Measurements from ENCODE around the gene LRRC72. TPM values are rescaled to one million over a fixed set of nuclear protein-coding genes. Genes with fewer than 3 reads are reported as not detected.
"Not testable (repeated sequence)": the region's sequence is repeated elsewhere in the genome, so short reads cannot be mapped to it uniquely, and the experiment has no call there.

The LRRC72 gene
- total and polyA plus RNA-seq, 4 donors, result 0.17 TPM; not detected in 3

DNA sequence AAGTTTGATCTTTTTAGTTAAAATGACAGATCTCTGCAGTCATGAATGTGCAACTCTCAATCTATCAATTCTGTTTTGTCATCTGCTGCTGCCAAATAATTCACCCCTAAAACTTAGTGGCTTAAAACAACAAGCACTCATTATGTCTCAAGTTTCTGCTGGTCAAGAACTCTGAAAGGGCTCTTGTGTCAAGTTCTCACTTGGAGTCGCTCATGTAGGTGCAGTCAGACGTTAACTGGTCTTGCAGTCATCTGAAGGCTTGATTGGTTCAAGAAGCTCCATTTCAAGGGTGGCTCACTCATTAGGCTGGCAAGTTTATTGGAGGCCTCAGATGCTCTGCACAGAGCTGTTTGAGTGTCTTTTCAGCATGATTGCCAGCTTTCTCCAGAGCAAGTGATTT is 28.5 kb upstream of the LRRC72 start:
- Histone ChIP-seq H3K36me3 (ENCODE audit: control insufficient read depth, insufficient read depth, low read length) (no peaks in the 10 kb centered on the region), H3K9me3 (ENCODE audit: control insufficient read depth, insufficient read depth, low read length) (no peaks in the 10 kb centered on the region), H3K4me3 (ENCODE audit: low read depth, low read length) (no peak overlapping the region), H3K4me1 (ENCODE audit: control insufficient read depth, insufficient read depth, low read length) (peaks cover 2% of the 10 kb centered on the region), H3K27ac (ENCODE audit: low read depth, low read length) (no peak overlapping the region), H3K27me3 (ENCODE audit: control insufficient read depth, insufficient read depth, low read length) (no peaks in the 10 kb centered on the region)
- no peak for DNase-seq (ENCODE audit: low read depth in 4 of 6, low spot score in 6 of 6)
- 79% methylated on average over 2 of the region's 2 CpGs for WGBS (ENCODE audit: insufficient coverage)

DNA sequence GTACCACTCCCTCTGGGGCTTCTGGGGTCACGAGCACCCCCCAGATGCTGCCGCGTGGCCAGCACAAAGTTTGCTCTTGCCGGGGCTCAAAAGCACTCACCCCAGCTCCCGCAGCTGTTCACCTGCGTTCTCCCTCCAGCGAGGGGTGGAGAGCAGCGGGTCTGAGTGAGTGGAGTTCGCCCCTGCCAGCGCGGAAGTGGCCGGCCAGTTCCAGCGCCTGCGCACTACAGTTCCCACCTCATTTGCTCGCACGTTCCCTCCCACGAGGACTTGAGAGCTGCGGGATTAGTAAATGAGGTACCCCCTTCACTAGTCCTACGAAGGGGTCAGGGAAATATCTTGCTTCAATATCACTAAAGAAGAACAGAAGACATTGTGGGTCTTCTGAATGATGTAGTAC is 24.3 kb upstream of the LRRC72 start:
- Histone ChIP-seq H3K4me1 (ENCODE audit: control insufficient read depth, insufficient read depth, low read length) (no peaks in the 10 kb centered on the region), H3K27me3 (ENCODE audit: control insufficient read depth, insufficient read depth, low read length) (no peaks in the 10 kb centered on the region), H3K36me3 (ENCODE audit: control insufficient read depth, insufficient read depth, low read length) (no peaks in the 10 kb centered on the region), H3K4me3 (ENCODE audit: low read depth, low read length) (no peak overlapping the region), H3K9me3 (ENCODE audit: control insufficient read depth, insufficient read depth, low read length) (no peaks in the 10 kb centered on the region), H3K27ac (ENCODE audit: low read depth, low read length) (no peak overlapping the region)
- DNase-seq (ENCODE audit: low read depth in 4 of 6, low spot score in 6 of 6), result no peak
- WGBS (ENCODE audit: insufficient coverage), result 98% methylated on average over 13 of the region's 19 CpGs

DNA sequence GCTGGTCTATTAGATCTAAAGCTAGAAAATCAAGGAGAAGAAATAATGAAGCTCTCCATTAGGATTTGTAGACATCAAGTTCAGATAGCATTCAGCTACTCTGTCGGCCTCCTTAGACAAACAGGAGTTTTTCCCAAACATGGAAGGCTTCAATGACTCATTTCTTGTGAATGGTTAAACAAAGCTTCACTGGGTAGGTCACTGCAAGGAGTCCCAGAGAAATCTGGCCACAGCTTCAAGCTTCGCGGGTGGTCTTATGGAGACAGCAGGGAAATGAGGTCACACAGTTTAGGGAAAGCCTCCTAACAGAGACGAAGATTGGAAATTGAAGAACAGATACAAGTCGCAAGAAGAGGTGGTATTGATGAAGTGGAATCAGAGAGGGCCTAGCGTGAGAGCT is 22.6 kb upstream of the LRRC72 start:
- Histone ChIP-seq H3K9me3 (ENCODE audit: control insufficient read depth, insufficient read depth, low read length) (no peaks in the 10 kb centered on the region), H3K4me1 (ENCODE audit: control insufficient read depth, insufficient read depth, low read length) (no peaks in the 10 kb centered on the region), H3K27ac (ENCODE audit: low read depth, low read length) (no peak overlapping the region), H3K4me3 (ENCODE audit: low read depth, low read length) (no peak overlapping the region), H3K27me3 (ENCODE audit: control insufficient read depth, insufficient read depth, low read length) (no peaks in the 10 kb centered on the region), H3K36me3 (ENCODE audit: control insufficient read depth, insufficient read depth, low read length) (no peaks in the 10 kb centered on the region)
- WGBS (ENCODE audit: insufficient coverage), result 93% methylated on average over 5 of the region's 6 CpGs
- no peak for DNase-seq (ENCODE audit: low read depth in 4 of 6, low spot score in 6 of 6)

DNA sequence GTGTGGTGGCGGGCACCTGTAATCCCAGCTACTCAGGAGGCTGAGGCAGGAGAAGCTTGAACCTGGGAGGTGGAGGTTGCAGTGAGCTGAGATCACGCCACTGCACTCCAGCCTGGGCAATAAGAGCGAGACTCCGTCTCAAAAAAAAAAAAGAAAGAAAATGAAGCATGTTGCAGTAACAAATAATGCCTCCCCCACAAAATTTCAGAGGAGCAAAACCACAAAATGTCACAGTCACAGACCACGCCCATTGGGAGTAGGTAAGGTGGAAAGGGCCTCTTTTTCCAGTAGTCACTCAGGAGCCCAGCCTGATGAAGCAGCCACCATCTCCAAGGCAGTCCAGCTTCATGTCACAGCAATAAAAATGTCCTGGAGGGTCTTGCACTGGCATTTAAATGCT is 20.2 kb upstream of the LRRC72 start:
- not testable (repeated sequence) for H3K27ac ChIP-seq (ENCODE audit: low read depth, low read length); H3K4me3 ChIP-seq (ENCODE audit: low read depth, low read length); H3K36me3 ChIP-seq (ENCODE audit: control insufficient read depth, insufficient read depth, low read length); H3K9me3 ChIP-seq (ENCODE audit: control insufficient read depth, insufficient read depth, low read length); DNase-seq (ENCODE audit: low read depth in 4 of 6, low spot score in 6 of 6); H3K4me1 ChIP-seq (ENCODE audit: control insufficient read depth, insufficient read depth, low read length); H3K27me3 ChIP-seq (ENCODE audit: control insufficient read depth, insufficient read depth, low read length)
- 83% methylated on average over 2 of the region's 5 CpGs for WGBS (ENCODE audit: insufficient coverage)

DNA sequence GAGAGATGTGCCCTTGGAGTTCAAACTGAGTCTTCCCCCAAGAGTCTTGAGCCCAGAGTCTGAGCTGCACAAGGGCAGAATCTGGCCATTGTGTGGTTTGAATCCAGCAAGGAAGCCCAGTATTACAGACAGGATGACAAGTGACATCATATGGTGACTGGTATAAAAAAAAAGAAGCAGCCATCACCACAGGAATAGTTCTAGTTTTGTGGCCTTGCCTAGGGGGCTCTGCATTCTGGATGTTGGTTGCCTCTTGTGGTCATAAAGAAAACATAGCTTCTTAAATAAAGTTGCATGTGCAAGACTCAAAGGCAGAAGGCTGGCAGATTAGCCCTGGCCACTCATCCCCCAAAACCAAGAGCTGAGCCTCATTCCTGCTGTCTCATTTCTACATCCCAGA is 16.8 kb upstream of the LRRC72 start:
- H3K4me1 ChIP-seq (ENCODE audit: control insufficient read depth, insufficient read depth, low read length), result no peaks in the 10 kb centered on the region
- H3K27ac ChIP-seq (ENCODE audit: low read depth, low read length), result no peak overlapping the region
- H3K4me3 ChIP-seq (ENCODE audit: low read depth, low read length), result no peak overlapping the region
- H3K27me3 ChIP-seq (ENCODE audit: control insufficient read depth, insufficient read depth, low read length), result no peaks in the 10 kb centered on the region
- no peaks in the 10 kb centered on the region for H3K36me3 ChIP-seq (ENCODE audit: control insufficient read depth, insufficient read depth, low read length)
- no peaks in the 10 kb centered on the region for H3K9me3 ChIP-seq (ENCODE audit: control insufficient read depth, insufficient read depth, low read length)
- no peak for DNase-seq (ENCODE audit: low read depth in 4 of 6, low spot score in 6 of 6)

DNA sequence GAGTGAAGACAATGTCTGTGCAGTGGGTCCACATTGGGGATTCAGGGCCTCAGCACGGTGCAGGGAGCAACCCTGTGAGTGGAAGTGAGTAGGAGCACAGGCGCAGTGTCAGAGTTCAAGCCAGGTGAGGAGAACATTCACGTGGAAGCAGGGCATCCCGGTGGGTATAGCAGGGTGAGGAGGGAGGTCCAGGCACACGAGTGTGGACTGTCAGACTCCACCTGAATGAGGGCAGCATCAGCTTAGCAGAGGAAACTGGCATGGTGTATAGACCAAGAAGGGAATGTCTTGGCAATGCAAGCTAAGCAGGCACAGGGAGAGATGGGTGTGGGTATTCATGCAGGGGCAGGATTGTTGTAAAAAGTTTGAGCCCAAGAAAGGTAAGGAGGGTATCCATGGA is 15.3 kb upstream of the LRRC72 start:
- H3K9me3 ChIP-seq (ENCODE audit: control insufficient read depth, insufficient read depth, low read length), result no peaks in the 10 kb centered on the region
- no peaks in the 10 kb centered on the region for H3K27me3 ChIP-seq (ENCODE audit: control insufficient read depth, insufficient read depth, low read length)
- WGBS (ENCODE audit: insufficient coverage), result 89% methylated on average over 5 of the region's 5 CpGs
- H3K4me1 ChIP-seq (ENCODE audit: control insufficient read depth, insufficient read depth, low read length), result no peaks in the 10 kb centered on the region
- H3K4me3 ChIP-seq (ENCODE audit: low read depth, low read length), result no peak overlapping the region
- H3K27ac ChIP-seq (ENCODE audit: low read depth, low read length), result no peak overlapping the region
- DNase-seq (ENCODE audit: low read depth in 4 of 6, low spot score in 6 of 6), result no peak
- no peaks in the 10 kb centered on the region for H3K36me3 ChIP-seq (ENCODE audit: control insufficient read depth, insufficient read depth, low read length)

DNA sequence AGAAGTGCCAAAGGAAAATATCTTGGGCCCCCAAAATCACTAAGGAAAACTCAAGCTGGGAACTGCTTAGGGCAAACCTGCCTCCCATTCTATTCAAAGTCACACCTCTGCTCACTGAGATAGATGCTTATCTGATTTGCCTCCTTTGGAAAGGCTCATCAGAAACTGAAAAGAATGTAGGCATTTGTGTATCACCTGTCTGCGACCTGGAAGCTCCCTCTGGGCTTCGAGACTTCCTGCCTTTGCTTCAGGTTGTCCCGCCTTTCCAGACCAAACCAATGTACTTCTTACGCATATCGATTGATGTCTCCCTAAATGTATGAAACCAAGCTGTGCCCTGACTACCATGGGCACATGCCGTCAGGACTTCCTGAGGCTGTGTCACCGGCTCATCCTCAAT is 14.5 kb upstream of the LRRC72 start:
- 93% methylated on average over 7 of the region's 7 CpGs for WGBS (ENCODE audit: insufficient coverage)
- no peaks in the 10 kb centered on the region for H3K27me3 ChIP-seq (ENCODE audit: control insufficient read depth, insufficient read depth, low read length)
- H3K9me3 ChIP-seq (ENCODE audit: control insufficient read depth, insufficient read depth, low read length), result no peaks in the 10 kb centered on the region
- no peak overlapping the region for H3K4me3 ChIP-seq (ENCODE audit: low read depth, low read length)
- no peak overlapping the region for H3K27ac ChIP-seq (ENCODE audit: low read depth, low read length)
- no peaks in the 10 kb centered on the region for H3K36me3 ChIP-seq (ENCODE audit: control insufficient read depth, insufficient read depth, low read length)
- H3K4me1 ChIP-seq (ENCODE audit: control insufficient read depth, insufficient read depth, low read length), result no peaks in the 10 kb centered on the region
- DNase-seq (ENCODE audit: low read depth in 4 of 6, low spot score in 6 of 6), result no peak

DNA sequence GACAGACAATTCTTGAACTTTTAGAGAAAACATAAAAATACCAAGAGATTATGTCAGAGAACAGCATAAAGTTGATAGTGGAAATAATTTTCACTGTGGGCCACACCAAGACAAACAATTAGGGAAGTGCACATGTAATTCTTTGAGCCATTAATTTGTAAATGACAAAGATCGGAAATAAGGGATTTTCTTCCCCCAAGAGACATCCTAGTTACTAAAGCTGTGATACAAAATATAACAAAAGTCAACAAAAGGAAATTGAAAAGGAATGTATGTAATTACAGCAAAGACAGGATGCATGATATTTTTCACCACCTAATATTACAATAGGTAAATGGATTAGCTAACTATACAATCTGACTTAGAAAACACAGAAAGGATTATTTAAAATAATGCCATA is 12.4 kb upstream of the LRRC72 start:
- Histone ChIP-seq H3K36me3 (ENCODE audit: control insufficient read depth, insufficient read depth, low read length) (no peaks in the 10 kb centered on the region), H3K27me3 (ENCODE audit: control insufficient read depth, insufficient read depth, low read length) (no peaks in the 10 kb centered on the region), H3K9me3 (ENCODE audit: control insufficient read depth, insufficient read depth, low read length) (no peaks in the 10 kb centered on the region), H3K27ac (ENCODE audit: low read depth, low read length) (no peak overlapping the region), H3K4me3 (ENCODE audit: low read depth, low read length) (no peak overlapping the region), H3K4me1 (ENCODE audit: control insufficient read depth, insufficient read depth, low read length) (no peaks in the 10 kb centered on the region)
- no peak for DNase-seq (ENCODE audit: low read depth in 4 of 6, low spot score in 6 of 6)
- no CpG with 5 or more reads among the region's 1 CpG for WGBS (ENCODE audit: insufficient coverage)

DNA sequence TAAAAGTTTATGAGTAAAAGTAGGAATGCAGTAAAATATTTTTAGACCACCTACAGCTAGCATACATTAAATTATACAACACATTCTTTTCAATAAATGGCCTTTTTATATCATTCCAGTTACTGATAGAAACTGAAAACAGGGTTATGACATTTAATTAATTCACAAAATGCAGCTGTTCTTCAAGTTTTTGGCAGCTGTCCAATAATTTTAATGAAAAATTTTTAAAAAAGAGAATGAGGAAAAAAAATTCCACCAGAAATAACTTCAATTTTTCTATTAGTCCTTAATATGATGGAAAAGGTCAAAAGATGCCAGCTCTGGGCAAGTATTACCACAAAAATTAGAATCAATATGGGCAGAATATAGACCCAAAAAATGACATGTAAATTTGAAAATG is 11.9 kb upstream of the LRRC72 start:
- no peaks in the 10 kb centered on the region for H3K4me1 ChIP-seq (ENCODE audit: control insufficient read depth, insufficient read depth, low read length)
- H3K9me3 ChIP-seq (ENCODE audit: control insufficient read depth, insufficient read depth, low read length), result no peaks in the 10 kb centered on the region
- H3K4me3 ChIP-seq (ENCODE audit: low read depth, low read length), result no peak overlapping the region
- peak overlapping the region; percentile 21 for H3K27ac ChIP-seq (ENCODE audit: low read depth, low read length)
- H3K36me3 ChIP-seq (ENCODE audit: control insufficient read depth, insufficient read depth, low read length), result no peaks in the 10 kb centered on the region
- no peaks in the 10 kb centered on the region for H3K27me3 ChIP-seq (ENCODE audit: control insufficient read depth, insufficient read depth, low read length)
- DNase-seq (ENCODE audit: low read depth in 4 of 6, low spot score in 6 of 6), result no peak

DNA sequence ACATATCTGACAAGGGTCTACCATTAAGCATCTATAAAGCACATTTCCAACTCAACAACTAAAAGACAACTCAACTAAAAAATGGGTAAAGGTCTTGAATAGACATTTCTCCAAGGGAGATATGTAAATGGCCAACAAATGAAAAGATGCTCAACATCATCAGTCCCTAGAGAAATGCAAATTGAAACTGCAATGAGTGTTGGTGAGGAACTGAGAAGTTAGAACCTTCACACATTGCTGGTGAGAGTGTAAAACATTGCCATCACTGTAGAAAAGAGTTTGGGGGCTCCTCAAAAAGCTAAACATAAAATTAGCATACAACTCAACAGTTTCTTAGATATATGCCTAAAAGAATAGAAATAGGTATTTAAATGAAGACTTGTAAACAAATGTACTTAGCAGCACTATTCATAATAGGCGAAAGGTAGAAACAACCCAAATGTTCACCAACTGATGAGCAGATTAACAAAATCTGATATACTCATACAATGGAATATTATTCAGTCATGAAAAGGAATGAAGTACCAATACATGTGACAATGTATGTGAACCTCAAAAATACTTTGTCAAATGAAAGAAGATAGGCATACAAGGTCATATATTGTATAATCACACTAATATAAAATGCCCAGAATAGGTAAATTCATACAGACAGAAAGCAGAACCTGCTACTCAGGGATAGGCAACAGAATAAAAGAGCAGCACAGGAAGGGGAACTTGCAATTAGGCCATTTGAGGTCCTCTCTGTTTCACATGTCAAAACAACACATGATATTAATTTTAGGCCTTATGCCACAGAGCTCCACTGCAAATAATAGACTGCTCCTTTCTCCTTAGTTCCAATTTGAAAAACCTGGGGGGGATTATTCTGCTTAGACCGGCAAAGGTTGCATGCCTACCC is 10.6 kb upstream of the LRRC72 start:
- Histone ChIP-seq H3K27ac (ENCODE audit: low read depth, low read length) (no peak overlapping the region), H3K36me3 (ENCODE audit: control insufficient read depth, insufficient read depth, low read length) (no peaks in the 10 kb centered on the region), H3K4me1 (ENCODE audit: control insufficient read depth, insufficient read depth, low read length) (no peaks in the 10 kb centered on the region), H3K9me3 (ENCODE audit: control insufficient read depth, insufficient read depth, low read length) (no peaks in the 10 kb centered on the region), H3K4me3 (ENCODE audit: low read depth, low read length) (no peak overlapping the region), H3K27me3 (ENCODE audit: control insufficient read depth, insufficient read depth, low read length) (no peaks in the 10 kb centered on the region)
- DNase-seq (ENCODE audit: low read depth in 4 of 6, low spot score in 6 of 6), result no peak
- WGBS (ENCODE audit: insufficient coverage), result no CpG with 5 or more reads among the region's 2 CpGs

Measured in spinal cord (tissue), 10 donors.